HL-60 (cell line): Measurements from ENCODE around the gene PCID2.

Source experiments
- DNase-seq, 2 experiments: peaks; one replicate each; pipeline ENCODE4 v3.0.0-alpha.2; 2010 to 2020; ENCODE audit warnings: low read depth in 1 of 2, low spot score in 1 of 2
- H3K27ac ChIP-seq: fragments of 250-450 bp; sonication (Bioruptor Pico); replicated peaks from 2 replicates; pipeline ENCODE4 v1.5.1; 2020; ENCODE audit warnings: mild to moderate bottlenecking, moderate library complexity
- H3K27me3 ChIP-seq: fragments of 250-450 bp; sonication (Bioruptor Pico); 2 replicates; pipeline ENCODE4 v1.5.1; 2021; ENCODE audit warnings: mild to moderate bottlenecking, moderate library complexity; ENCODE audit not compliant: insufficient read depth, poor library complexity, severe bottlenecking
- H3K4me3 ChIP-seq: replicated peaks from 2 replicates; pipeline ENCODE4 v1.5.1; 2011; ENCODE audit warnings: mild to moderate bottlenecking, control low read depth, low read length; ENCODE audit not compliant: insufficient read depth
- CTCF ChIP-seq: IDR thresholded peaks from one replicate; pipeline ENCODE4 v1.5.1; 2011; ENCODE audit warnings: low read length, control low read depth, inconsistent platforms; ENCODE audit not compliant: insufficient read depth
- GABPA ChIP-seq: IDR thresholded peaks from 2 replicates; pipeline ENCODE4 v1.6.1; 2012; ENCODE audit warnings: low read depth
- POLR2AphosphoS5 ChIP-seq: IDR thresholded peaks from 2 replicates; pipeline ENCODE4 v1.6.1; 2012; ENCODE audit warnings: low read depth
- REST ChIP-seq: IDR thresholded peaks from 2 replicates; pipeline ENCODE4 v1.6.1; 2012; ENCODE audit warnings: low read depth; ENCODE audit not compliant: insufficient replicate concordance
- SPI1 ChIP-seq: IDR thresholded peaks from 2 replicates; pipeline ENCODE4 v1.6.1; 2012; ENCODE audit warnings: low read depth, mild to moderate bottlenecking, borderline replicate concordance

The PCID2 gene

GRCh38 chr13:113182046-113182445 is 26.4 kb downstream of the PCID2 start:
- TF ChIP-seq REST (no peak), POLR2AphosphoS5 (no peak), SPI1 (no peak), GABPA (no peak), CTCF (no peak)
- no peak for DNase-seq
- Histone ChIP-seq H3K27ac (no peak overlapping the region), H3K27me3 (no peaks in the 10 kb centered on the region), H3K4me3 (no peak overlapping the region)

GRCh38 chr13:113179374-113180230 is 28.9 kb downstream of the PCID2 start:
- Histone ChIP-seq H3K27me3 (no peaks in the 10 kb centered on the region), H3K4me3 (no peak overlapping the region), H3K27ac (no peak overlapping the region)
- no peak for DNase-seq
- TF ChIP-seq SPI1 (no peak), POLR2AphosphoS5 (no peak; the same call in 1 of the 2 replicates), CTCF (no peak), GABPA (no peak)

GRCh38 chr13:113178896-113179167 is 29.6 kb downstream of the PCID2 start:
- no peaks in the 10 kb centered on the region for H3K27me3 ChIP-seq
- H3K27ac ChIP-seq = no peak overlapping the region
- no peak for TF ChIP-seq POLR2AphosphoS5
- no peak for TF ChIP-seq SPI1
- no peak for TF ChIP-seq CTCF
- DNase-seq = no peak
- H3K4me3 ChIP-seq = no peak overlapping the region

GRCh38 chr13:113178070-113178895 is 30.2 kb downstream of the PCID2 start:
- DNase-seq = no peak
- TF ChIP-seq CTCF = no peak
- TF ChIP-seq REST = no peak
- TF ChIP-seq GABPA = no peak
- no peak for TF ChIP-seq SPI1
- no peak for TF ChIP-seq POLR2AphosphoS5
- Histone ChIP-seq H3K27me3 (no peaks in the 10 kb centered on the region), H3K27ac (no peak overlapping the region), H3K4me3 (no peak overlapping the region)
